ENCODE results near the gene SNAP91. TPM values are rescaled to one million over a fixed set of nuclear protein-coding genes. Genes with fewer than 3 reads are reported as not detected.
"Not testable (repeated sequence)": the region's sequence is repeated elsewhere in the genome, so short reads cannot be mapped to it uniquely, and the experiment has no call there.

SNAP91 gene, protein sequence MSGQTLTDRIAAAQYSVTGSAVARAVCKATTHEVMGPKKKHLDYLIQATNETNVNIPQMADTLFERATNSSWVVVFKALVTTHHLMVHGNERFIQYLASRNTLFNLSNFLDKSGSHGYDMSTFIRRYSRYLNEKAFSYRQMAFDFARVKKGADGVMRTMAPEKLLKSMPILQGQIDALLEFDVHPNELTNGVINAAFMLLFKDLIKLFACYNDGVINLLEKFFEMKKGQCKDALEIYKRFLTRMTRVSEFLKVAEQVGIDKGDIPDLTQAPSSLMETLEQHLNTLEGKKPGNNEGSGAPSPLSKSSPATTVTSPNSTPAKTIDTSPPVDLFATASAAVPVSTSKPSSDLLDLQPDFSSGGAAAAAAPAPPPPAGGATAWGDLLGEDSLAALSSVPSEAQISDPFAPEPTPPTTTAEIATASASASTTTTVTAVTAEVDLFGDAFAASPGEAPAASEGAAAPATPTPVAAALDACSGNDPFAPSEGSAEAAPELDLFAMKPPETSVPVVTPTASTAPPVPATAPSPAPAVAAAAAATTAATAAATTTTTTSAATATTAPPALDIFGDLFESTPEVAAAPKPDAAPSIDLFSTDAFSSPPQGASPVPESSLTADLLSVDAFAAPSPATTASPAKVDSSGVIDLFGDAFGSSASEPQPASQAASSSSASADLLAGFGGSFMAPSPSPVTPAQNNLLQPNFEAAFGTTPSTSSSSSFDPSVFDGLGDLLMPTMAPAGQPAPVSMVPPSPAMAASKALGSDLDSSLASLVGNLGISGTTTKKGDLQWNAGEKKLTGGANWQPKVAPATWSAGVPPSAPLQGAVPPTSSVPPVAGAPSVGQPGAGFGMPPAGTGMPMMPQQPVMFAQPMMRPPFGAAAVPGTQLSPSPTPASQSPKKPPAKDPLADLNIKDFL
- not detected for polyA plus RNA-seq (2012; ENCODE audit: low read depth, missing spikeins)

- TF ChIP-seq SPI1 (IDR thresholded peaks at IDR 0.05; ENCODE audit: low read depth, low read length): no peak
- no peak for TF ChIP-seq POLR2A (IDR thresholded peaks at IDR 0.05; ENCODE audit: low read depth, low read length)
- TF ChIP-seq POLR2AphosphoS5 (IDR thresholded peaks at IDR 0.05; ENCODE audit: low read depth, low read length): no peak
- TF ChIP-seq POU2F2 (IDR thresholded peaks at IDR 0.05; ENCODE audit: low read depth, low read length): no peak
- no peak for TF ChIP-seq TAF1 (IDR thresholded peaks at IDR 0.05; ENCODE audit: low read depth, low read length)
- no peak for TF ChIP-seq PAX5 (IDR thresholded peaks at IDR 0.05; ENCODE audit: insufficient read depth, low read length, severe bottlenecking)
- DNase-seq (ENCODE audit: insufficient read length, low spot score) (peak; percentile 15), FAIRE-seq (no peak)
These were observed at the start of gene SNAP91 for GRCh38 chr6:83708970-83709747. TSS of gene SNAP91 (minus strand) at chr6:83709101. CDS start at chr6:83707927, 1,174 bp downstream.

GRCh38 chr6:83758533-83758932 is 49.6 kb upstream of the SNAP91 start:
- TF ChIP-seq SPI1 (IDR thresholded peaks at IDR 0.05; ENCODE audit: low read depth, low read length) (no peak), PAX5 (IDR thresholded peaks at IDR 0.05; ENCODE audit: insufficient read depth, low read length, severe bottlenecking) (no peak), POLR2AphosphoS5 (IDR thresholded peaks at IDR 0.05; ENCODE audit: low read depth, low read length) (no peak), TAF1 (IDR thresholded peaks at IDR 0.05; ENCODE audit: low read depth, low read length) (no peak), POU2F2 (IDR thresholded peaks at IDR 0.05; ENCODE audit: low read depth, low read length) (no peak), POLR2A (IDR thresholded peaks at IDR 0.05; ENCODE audit: low read depth, low read length) (no peak)
- DNase-seq (ENCODE audit: insufficient read length, low spot score) (no peak), FAIRE-seq (no peak)

DNA sequence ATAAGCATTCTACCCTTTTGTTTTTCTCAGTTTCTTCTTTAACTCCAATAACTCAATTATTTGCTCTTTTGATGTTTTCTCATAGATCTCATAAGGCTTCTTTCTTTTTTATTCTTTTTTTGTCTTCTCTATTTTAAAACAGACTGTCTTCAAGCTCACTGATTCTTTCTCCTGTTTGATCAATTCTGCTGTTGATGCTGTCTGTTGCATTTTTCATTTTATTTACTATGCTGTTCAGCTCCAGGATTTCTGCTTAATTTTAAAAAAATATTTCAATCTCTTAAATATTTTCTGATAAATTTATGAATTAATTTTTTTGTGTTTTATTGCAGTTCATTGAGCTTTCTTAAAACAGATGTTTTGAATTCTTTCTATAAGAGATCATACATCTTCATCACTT is 48.1 kb upstream of the SNAP91 start:
- TF ChIP-seq POU2F2 (IDR thresholded peaks at IDR 0.05; ENCODE audit: low read depth, low read length) (no peak), SPI1 (IDR thresholded peaks at IDR 0.05; ENCODE audit: low read depth, low read length) (no peak), POLR2AphosphoS5 (IDR thresholded peaks at IDR 0.05; ENCODE audit: low read depth, low read length) (no peak), TAF1 (IDR thresholded peaks at IDR 0.05; ENCODE audit: low read depth, low read length) (no peak), PAX5 (IDR thresholded peaks at IDR 0.05; ENCODE audit: insufficient read depth, low read length, severe bottlenecking) (no peak), POLR2A (IDR thresholded peaks at IDR 0.05; ENCODE audit: low read depth, low read length) (no peak)
- DNase-seq (ENCODE audit: insufficient read length, low spot score): no peak
- no peak for FAIRE-seq

DNA sequence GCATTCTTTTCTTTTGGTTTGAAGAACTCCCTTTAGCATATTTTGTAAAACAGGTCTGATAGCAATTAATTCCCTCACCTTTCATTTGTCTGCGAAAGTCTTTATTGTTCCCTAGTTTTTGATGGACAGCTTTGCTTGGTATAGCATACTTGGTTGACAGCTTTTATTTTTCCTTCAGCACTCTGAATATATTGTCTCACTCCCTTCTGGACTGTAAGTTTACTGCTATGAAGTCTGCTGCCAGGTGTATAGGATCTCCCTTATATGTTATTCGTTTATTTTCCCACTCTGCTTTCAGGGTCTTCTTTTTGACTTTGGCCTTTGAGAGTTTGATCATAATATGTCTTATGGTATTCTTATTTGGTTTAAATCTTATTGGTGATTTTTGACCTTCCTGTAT is 47.7 kb upstream of the SNAP91 start:
- no peak for TF ChIP-seq TAF1 (IDR thresholded peaks at IDR 0.05; ENCODE audit: low read depth, low read length)
- no peak for TF ChIP-seq PAX5 (IDR thresholded peaks at IDR 0.05; ENCODE audit: insufficient read depth, low read length, severe bottlenecking)
- no peak for TF ChIP-seq POLR2AphosphoS5 (IDR thresholded peaks at IDR 0.05; ENCODE audit: low read depth, low read length)
- no peak for TF ChIP-seq POU2F2 (IDR thresholded peaks at IDR 0.05; ENCODE audit: low read depth, low read length)
- no peak for TF ChIP-seq SPI1 (IDR thresholded peaks at IDR 0.05; ENCODE audit: low read depth, low read length)
- no peak for TF ChIP-seq POLR2A (IDR thresholded peaks at IDR 0.05; ENCODE audit: low read depth, low read length)
- DNase-seq (ENCODE audit: insufficient read length, low spot score) (no peak), FAIRE-seq (no peak)

DNA sequence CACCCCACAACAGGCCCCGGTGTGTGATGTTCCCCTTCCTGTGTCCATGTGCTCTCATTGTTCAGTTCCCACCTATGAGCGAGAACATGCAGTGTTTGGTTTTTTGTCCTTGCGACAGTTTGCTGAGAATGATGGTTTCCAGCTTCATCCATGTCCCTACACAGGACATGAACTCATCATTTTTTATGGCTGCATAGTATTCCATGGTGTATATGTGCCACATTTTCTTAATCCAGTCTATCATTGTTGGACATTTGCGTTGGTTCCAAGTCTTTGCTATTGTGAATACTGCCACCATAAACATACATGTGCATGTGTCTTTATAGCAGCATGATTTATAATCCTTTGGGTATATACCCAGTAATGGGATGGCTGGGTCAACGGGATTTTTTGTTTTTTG is 43.5 kb upstream of the SNAP91 start:
- not testable (repeated sequence) for DNase-seq (ENCODE audit: insufficient read length, low spot score); FAIRE-seq

DNA sequence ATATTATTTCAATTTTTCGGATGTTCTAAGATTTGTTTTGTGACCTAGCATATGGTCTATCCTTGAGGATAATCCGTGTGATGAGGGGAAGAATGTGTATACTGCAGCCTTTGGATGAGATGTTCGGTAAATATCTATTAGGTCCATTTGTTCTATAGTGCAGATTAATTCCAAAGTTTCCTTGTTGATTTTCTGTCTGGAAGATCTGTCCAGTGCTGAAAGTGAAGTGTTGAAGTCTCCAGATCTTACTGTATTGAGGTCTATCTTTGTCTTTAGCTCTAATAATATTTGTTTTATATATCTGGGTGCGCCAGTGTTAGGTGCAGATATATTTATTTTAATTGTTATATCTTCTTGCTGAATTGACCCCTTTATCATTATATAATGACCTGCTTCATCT is 32.2 kb upstream of the SNAP91 start:
- DNase-seq (ENCODE audit: insufficient read length, low spot score) (no peak), FAIRE-seq (no peak)
- TF ChIP-seq PAX5 (IDR thresholded peaks at IDR 0.05; ENCODE audit: insufficient read depth, low read length, severe bottlenecking) (no peak), POLR2A (IDR thresholded peaks at IDR 0.05; ENCODE audit: low read depth, low read length) (no peak), SPI1 (IDR thresholded peaks at IDR 0.05; ENCODE audit: low read depth, low read length) (no peak), POU2F2 (IDR thresholded peaks at IDR 0.05; ENCODE audit: low read depth, low read length) (no peak), TAF1 (IDR thresholded peaks at IDR 0.05; ENCODE audit: low read depth, low read length) (no peak), POLR2AphosphoS5 (IDR thresholded peaks at IDR 0.05; ENCODE audit: low read depth, low read length) (no peak)

GRCh38 chr6:83735461-83735860 is 26.6 kb upstream of the SNAP91 start:
- DNase-seq (ENCODE audit: insufficient read length, low spot score): no peak
- no peak for FAIRE-seq
- TF ChIP-seq POU2F2 (IDR thresholded peaks at IDR 0.05; ENCODE audit: low read depth, low read length) (no peak), SPI1 (IDR thresholded peaks at IDR 0.05; ENCODE audit: low read depth, low read length) (no peak), POLR2AphosphoS5 (IDR thresholded peaks at IDR 0.05; ENCODE audit: low read depth, low read length) (no peak), TAF1 (IDR thresholded peaks at IDR 0.05; ENCODE audit: low read depth, low read length) (no peak), PAX5 (IDR thresholded peaks at IDR 0.05; ENCODE audit: insufficient read depth, low read length, severe bottlenecking) (no peak), POLR2A (IDR thresholded peaks at IDR 0.05; ENCODE audit: low read depth, low read length) (no peak)

DNA sequence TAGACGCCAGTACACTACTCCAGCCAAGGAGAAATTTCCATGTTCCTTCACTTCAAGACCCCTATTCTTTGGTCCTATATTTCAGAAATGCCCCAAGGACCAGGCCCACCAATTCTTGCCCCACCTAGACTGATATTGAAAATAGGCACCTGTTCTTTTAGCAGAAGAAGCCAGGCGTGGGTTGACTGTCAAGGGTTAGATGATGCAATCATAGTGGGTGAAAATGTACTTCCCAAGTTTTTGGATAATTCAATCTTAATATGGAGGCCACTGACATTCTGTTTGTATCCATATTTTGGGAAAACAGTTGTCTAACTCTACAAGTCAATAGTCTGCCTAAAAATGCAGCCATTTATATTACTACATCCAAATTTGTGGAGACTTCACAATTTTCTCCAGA is 21.0 kb upstream of the SNAP91 start:
- no peak for DNase-seq (ENCODE audit: insufficient read length, low spot score)
- TF ChIP-seq PAX5 (IDR thresholded peaks at IDR 0.05; ENCODE audit: insufficient read depth, low read length, severe bottlenecking) (no peak), TAF1 (IDR thresholded peaks at IDR 0.05; ENCODE audit: low read depth, low read length) (no peak), SPI1 (IDR thresholded peaks at IDR 0.05; ENCODE audit: low read depth, low read length) (no peak), POLR2AphosphoS5 (IDR thresholded peaks at IDR 0.05; ENCODE audit: low read depth, low read length) (no peak), POU2F2 (IDR thresholded peaks at IDR 0.05; ENCODE audit: low read depth, low read length) (no peak), POLR2A (IDR thresholded peaks at IDR 0.05; ENCODE audit: low read depth, low read length) (no peak)
- no peak for FAIRE-seq

DNA sequence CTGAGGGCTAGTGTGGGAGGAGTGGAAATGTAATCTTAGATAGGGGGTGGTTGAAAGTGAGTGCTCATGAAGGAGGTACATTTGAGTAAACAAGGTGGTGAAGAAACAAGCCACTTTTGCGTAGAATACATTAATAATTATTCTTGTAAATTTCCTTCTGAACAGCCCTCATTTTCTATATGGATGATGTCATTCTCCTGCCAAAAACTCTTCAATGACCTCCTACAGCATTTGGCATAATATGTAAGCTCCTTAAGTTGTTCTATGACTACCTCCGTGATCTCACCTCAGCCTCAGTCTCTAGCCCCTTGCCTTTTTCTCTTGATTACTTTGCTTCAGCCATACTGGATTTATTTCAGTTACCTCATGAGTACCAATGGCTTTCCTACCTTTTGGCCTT is 14.0 kb upstream of the SNAP91 start:
- no peak for FAIRE-seq
- no peak for DNase-seq (ENCODE audit: insufficient read length, low spot score)
- TF ChIP-seq SPI1 (IDR thresholded peaks at IDR 0.05; ENCODE audit: low read depth, low read length): no peak
- TF ChIP-seq POU2F2 (IDR thresholded peaks at IDR 0.05; ENCODE audit: low read depth, low read length): no peak

Measured in GM12891 (cell line).